Measurements from ENCODE around the gene BID.

The BID gene

DNA sequence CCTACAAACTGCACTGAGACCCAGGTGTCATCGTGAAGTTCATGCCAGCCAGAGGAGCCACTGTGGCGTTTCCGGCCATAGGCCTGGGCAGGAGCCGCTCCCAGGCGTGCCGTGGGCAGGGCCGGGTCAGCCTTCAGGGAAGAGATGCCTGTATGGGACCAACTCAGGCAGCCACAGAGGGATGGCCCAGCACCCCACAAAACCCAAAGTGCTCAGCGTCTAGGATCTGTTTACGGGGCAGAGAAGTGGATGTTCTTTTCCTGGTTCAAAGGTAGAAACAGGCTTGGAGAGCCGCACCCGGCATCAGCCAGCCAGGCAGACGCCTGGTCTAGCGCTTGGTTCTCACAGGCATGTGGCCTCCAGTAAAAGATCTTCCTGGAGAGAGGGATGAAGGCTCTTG, 8.4 kb upstream of the BID start:
- DNase-seq, result no peak

DNA sequence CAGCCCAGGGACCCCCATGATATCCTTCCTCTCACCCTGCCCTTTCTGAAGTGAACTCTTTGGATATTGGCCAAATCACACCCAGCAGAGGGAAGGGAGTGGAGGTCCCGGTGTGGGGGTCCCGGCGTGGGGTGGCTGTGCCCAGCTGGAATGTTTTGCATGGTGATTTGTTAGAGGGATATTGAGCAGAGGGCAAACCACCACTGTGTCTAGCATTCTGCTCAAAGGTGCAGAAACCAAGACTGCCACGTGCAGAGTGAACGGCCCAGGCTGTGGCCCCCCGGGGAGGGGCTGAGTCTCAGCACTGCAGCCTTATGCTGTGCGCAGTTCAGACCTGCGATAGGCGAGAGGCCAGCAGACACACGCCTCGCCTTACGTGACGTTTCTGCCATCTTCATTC, 7.9 kb upstream of the BID start:
- no peak for DNase-seq

DNA sequence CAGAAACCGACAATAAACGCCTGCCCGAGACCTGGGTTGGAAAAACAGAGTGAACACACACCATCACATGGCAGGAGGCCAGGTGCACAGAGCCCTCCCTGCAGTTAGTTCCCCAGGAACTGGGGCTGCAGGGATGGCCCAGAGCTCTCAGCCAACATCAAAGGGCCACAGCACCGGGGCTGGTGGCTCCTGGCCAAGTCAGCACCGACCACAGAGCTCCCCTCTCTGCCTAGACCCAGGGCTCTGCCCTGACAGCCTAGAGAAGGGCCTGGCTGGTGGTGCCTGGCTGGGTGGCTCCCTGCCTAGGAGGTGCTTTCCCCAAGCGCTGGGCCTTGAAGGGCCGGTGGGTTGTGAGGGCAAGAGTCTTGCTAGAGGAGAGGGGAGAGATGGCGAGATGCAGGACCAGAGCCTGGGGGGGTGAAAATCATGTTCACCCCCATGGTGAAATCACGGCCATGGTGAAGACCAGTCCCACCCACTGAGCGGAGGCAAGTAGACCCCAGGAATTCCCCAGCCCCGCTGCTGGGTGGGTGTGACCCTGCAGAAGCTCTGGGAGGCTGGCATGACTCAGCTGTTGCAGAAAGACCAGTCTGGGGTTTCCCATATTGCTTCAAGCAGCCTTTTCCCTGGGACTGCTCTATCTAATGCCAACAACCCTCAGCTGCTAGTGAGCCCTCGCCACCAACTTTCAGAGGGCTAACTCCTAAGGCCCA, 7.2 kb upstream of the BID start:
- peak; percentile 27 for DNase-seq

DNA sequence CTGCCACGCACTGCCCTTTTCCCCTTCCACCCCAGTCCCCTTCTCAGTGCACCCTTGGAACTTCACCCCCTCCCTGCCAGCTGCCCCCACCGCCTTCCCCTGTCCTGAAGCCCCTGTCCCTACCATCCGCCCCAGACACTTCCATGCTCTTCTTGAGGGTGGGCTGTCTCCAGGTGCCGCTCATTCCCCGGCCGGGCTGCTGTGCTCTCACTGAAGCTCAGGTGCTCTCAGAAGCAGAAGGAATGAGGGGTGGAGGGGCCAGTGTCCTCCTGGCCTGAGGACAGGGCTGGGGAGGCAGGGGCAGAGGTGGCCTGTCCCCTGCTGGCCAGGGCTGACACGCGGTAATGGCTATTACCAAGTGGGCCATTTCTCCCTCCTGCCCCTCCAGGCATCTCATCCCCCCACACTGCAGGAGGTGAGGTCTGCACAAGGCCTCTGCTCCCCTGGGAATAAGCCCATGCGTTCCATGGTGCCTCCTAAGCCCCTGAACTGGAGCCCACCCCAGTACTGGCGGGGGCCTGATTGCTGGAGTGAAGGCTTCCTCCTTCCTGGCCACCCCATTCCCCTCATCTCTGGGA, 6.6 kb upstream of the BID start:
- DNase-seq, result no peak

DNA sequence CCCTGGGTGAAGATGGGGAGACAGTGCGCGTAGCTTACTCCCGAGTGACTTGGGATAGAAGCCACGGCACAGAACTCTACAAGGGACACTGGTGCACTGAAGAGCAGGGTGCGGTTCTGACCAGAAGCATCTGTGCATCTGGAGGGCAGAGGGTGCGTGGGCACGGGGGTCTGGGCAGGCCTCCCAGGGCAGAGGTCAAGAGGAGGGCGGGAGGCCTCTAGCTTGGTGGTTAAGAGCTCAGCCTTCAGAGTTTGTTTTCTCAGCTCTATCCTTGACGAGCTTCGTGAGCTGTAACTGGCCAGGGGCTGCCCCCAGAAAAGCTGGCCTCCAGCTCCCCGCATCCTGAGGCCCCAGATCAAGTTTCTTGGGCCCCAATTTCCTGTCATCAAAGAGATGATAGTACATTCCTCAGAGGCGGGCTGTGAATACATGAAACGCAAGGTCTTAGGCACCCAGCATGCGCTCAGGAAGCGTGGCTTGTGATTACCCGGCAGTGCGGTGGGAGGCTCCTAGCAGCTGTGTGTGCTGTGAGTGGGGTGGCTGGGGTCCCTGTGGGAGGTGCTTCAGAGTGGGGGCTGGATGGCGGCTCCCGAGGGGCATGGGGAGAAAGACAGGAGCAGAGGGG, 6.0 kb upstream of the BID start:
- DNase-seq, result no peak

DNA sequence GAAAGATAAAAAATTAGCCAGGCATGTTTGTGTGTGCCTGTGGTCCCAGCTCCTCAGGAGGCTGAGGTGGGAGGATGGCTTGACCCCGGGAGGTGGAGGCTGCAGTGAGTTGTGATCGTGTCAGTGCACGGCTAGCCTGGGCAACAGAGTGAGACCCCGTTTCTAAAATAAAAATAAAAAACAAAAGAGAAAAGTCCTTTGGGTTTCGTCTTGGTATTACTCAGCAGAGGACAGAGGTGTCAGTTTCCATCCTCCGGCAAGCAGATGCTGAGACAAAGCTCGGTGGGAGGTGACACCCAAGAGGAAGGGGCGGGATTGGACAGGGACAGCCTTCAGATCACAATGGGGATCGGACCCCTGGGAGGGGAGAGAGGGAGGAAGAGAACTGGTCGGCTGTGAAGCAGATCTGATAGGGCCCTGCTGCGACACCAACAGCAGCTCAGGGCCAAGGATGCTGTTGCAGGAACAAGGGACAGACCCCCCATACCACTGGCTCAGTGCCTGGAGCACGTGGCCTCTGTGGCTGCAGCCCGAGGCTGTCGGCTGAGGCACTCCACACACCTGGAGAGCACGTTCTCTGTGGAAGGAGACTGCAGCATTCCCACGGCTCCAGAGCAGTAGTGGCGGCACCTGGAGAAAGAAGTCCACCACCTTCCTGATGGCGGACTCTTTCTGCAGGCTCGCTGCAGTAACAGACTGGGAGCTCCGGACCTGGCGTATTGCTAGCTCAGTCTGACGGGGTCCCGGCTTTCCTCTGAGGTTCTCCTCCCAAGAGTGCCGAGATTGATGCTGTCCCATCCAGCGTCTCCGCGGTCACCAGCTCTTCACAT, 5.2 kb upstream of the BID start:
- no peak for DNase-seq

DNA sequence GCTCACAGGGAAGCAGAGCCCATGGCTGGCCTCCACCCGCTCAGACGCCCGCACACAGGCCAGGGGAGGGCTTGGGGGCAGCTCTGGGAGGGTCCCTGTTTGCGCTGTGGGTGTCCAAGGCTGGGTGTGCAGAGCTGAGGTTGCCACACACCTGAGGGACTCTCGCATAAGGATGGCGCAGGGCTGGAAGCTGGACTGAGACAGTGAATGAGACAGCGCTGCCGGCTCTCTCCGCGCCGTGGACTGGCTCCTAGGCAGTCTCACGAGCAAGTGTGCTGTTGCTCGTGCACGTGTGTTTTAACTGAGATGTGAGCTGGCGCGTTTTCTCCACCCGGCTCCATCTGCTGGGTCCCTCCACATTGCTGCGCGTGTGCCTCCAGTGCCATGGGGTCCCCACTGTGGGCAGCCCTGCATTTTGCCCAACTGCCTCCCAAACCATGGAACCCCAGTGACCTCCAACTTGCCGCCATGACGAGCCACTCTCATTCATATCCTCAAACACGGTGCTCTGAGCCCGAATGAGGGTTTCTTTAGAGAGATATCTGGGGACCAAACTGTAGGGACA, 4.2 kb upstream of the BID start:
- DNase-seq, result no peak

DNA sequence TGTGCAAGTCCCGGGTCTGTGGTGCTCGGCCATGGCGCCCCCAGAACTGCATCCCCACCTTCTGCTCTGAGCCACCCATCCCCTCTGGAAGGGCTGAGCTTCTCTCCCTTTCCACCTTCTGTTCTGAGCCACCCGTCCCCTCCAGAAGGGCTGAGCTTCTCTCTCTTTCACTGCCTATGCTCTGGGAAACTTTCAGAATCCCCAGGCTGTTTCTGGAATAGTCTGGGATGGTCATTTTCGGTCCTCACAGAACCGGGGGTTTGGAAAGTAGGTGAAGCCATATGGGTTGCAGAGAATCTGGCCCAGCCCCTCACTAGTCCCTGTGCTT, 3.4 kb upstream of the BID start:
- no peak for DNase-seq

DNA sequence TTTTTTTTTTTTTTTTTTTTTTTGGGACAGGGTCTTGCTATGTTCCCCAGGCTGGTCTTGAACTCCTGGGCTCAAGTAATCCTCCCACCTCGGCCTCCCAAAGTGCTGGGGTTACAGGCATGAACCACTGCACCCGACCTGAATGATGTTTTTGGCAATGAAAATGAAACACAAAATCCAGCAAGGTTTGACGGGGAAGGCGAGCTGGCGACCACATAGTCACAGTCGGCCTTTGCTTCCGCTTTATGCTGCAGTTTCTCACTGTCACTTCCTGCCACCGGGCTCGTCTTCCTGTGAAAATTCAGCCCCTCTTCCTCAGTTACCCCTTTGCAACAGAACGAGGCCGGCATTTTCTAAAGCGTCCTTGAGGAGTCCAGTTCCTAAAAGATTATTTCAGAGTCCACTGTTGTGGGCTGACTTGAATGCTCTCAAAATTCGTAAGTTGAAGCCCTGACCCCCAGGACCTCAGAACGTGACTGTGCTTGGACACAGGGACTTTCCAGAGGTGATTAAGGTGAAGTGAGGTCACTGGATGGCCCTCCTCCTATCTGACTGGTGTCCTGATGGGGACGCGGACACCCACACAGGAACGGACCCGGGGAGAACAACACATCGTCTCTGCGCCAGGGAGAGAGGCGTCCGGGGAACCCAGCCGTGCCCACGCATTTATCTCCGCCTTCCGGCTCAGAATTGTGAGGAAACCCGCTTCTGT, 2.9 kb upstream of the BID start:
- peak; percentile 62 for DNase-seq

DNA sequence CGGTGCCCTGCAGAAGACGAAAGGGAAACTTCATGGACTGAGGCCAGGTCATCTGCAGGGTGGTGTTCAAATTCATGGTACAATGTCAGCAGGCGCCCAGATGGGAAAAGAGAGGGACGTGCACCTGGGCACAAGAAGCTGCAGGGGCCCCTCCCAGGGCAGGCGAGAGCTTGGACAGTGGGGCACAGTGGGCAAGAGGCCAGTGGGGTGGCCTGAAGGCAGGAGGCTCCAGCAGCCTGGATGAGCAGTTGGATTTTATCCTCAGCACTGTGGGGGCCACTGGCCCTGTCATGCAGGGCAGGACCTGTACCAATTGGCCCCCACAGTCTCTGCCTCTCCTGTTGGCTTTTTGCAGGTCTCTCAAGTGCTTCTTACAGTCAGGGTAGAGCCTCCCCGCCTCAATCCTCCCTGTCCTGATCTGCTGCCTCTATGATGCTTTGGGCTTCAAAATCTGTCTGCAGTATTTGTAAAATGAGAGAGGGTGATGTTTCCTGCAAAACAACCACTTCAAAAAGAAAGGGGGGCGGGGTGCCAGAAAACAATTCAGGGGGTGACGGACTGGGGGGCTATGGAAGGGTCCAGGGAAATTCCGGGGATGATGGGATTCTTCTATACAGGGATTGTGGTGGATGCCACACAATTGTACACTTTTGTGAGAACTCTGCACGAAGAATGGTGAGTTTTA, 1.7 kb upstream of the BID start:
- DNase-seq, result no peak

DNA sequence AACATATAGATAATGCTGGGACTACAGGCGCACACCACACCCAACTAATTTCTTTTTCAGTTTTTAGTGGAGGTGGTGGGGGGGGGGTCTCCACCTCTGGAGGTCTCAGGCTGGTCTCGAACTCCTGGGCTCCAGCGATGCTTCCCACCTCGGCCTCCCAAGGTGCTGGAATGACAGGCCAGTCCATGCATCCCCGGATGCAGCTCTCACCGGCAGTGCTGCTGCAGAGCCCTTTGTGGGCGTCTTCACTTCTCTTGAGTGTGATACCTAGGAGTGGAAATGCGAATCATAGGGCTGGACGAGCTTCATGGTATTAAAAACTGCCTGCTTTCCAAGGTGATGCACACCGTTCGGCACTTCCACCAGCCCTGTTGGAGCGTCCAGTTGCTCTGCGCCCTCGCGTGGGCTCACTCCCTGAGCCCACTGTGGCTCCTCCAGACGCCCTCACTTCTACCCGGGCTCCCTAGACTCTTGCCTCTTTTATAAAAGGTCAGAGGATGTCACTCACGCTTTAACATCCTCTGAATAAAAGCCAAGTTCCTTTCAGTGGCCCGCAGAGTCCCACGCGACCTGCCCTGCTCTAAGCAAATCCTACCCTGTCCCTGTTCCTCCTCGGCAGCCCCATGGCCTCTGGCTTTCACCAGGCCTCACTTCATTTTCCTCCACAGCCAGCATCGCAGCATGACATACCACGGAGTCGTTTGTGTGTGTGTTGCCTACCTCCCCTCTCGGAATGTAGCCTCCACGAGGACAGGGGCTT, 837 bp upstream of the BID start:
- DNase-seq, result no peak

DNA sequence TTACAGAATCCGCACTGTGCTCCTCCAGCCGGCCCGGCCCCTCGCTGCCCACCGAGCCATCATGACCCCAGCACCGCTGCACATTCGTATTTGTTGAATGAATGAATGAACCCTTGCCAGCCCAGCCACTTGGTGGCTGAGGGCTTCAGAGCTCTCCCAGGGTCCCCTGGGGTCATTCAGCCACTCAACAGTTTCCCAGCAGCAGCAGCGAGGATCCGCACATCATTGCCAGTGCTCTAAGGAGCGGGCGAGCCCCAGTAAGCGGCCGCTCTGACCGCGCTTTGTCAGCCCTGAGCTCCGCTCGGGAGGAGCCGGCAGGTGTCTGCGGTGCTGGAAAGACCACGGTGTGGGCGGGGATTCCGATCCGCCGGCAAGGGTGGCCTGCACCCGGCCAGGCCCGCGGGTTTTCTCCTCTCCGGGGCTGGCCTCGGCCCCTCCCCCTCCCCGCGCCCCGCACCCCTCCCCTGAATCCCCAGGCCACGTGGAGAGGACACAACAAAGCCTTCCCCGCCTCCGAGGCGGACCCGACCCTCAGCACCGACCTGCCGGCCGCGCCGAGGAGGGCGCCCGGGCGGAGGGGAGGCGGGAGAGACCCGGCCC, 563 bp downstream of the BID start:
- no peak for DNase-seq

DNA sequence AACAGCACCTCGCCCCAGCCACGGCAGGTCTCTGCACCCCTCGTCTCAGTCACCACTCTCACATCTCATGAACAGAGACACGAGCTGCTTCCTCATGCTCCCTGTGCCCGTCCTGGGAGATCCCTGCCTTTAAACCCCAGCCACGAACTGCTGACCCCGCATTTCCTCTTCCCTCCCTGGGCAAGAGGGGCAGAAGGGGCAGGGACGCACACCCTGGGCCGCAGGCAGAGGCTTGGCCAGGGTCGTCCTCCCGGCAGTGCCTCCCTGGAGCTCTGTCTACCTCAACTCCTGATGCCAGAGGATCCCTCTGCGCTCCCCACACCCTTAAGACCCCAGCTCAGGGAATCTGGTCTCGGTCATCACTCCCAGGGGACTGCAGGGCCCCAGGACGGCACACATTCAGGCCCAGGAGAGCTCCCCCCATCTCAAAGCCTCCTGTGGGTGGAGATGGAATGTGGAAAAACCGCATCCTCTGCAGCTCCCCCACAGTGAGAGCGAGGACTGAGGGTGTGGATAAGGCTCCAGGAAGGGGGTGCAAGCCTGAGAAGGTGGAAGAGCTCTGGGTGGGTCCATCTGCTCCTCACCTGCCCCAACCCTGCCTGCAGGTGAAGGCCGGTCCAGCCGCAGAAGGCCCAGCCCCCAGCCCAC, 1.2 kb downstream of the BID start:
- no peak for DNase-seq

DNA sequence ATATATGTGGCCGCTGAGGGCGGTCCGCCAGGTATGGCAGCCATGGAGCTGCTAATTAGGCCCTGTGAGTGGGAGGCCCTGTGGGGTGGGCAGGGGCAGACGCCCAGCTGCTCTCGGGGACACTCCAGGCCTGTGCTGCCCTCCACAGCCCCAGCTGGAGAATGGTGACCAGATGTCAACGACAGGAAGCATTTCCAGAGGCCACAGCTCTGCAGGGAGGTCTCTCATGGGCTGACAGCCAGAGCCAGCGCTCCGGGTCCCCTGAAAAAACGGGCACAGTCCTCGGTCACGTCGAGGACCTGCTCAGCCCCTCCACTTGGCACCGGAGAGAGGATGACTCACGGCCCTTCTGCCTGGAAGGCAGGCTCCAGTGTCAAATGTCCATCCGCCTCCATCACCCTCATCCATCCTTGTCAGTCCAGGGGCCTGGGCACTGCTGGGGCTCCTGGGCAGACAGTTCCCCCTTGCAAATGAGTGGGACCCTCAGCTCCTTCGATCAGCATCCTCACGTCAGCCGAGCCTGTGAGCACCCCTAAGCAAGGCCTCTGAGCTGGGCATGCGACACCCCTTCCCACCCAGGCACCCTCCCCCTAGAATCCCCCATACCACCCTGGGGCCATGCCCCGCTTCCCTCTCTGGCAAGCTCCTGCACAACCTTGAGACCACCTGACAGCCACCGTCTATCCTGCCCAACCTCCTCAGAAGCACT, 1.9 kb downstream of the BID start:
- no peak for DNase-seq

DNA sequence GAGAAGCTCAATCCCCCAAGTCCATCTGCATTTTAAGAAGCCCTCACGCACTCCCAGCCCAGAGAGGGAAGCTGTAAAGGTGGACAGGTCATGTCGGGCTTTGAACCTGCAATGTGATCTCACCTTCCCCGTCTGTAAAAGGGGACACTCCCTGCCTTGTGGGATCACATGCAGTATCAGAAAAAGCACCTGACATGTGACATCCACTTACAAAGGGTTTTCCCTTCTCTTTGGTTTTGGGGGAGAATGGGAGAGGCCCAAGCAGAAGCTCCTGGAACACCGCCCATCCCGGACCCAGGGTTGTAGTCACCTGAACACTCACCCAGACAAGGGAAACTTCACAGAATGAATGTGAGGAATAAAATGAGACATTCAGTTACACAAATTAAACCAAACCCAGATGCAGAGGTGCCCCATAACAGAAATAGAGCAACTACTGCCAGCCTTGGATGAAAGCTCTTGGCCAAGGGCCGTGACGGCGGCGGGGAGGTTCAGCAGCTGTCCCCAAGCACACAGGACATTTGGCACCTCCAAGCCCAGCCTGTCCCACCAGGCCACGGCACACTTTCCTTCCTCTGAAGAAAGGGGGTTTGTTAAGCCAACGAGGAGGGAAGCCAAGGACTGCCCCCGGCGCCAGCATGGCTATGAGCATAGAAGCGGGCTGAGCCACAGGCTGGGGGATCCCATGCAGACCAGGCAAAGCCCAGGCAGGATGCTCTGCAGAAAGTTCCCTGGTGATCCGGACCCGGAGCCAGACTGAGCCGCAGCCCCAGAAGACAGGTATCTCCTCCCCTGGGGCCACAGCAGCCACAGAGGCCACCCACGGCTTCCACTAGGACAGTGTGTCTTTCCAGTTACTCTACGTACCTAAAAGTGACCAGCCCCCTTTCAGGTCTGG, 3.8 kb downstream of the BID start:
- no peak for DNase-seq

DNA sequence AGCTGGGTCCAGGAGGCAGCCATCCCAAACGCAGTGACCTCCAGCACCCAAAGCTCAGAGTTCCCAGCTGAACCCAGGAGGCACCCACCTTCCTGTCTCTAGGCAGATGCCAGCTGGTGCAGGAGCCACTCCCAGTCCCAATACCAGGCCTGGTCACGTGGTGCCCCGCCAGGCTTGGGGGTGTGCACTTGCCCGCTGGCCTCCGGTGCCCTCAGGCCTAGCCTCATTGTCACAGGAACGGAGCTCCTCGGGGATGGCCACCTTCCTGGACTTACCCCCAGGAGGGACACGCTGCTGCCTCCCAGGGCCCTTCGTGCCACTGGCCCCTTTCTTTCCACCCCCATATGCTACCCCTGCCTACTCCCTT, 4.6 kb downstream of the BID start:
- no peak for DNase-seq

DNA sequence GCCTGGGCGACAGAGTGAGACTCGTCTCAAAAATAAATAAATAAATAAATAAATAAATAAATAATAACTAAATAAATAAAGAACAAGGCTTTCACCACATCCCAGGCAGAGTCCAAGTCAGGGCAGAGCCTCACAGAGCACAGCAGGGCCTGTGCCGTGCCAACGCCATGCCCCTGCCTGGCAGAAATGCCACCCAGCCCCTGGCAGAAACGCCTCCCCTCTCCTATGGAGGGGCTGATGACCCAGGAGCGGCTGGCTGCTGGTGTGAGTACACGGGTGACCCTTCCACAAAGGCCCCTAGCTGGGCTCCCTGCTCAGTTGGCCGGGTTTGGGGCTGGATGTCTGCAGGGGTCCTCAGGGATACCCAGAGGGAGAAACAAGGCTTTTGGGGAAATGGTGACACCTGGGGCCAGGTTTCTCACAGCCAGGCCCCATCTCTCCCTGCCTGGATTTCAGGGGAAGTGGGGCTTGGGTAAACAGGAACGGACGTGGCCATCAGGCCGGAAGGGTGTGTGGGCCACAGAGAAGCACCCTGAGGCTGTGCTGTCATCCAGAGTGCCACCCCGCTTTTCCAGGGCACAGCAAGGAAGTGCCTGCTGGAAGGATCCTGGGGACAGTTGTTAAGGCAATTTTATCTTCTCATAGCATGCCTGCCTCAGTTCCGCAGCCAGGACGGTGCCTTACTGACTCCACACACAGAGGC, 5.1 kb downstream of the BID start:
- no peak for DNase-seq

All from KG1 (cell line).